Measurements from ENCODE around the gene EPN1. TPM values are rescaled to one million over a fixed set of nuclear protein-coding genes. Genes with fewer than 3 reads are reported as not detected.
A peak's percentile ranks its signal among the peaks of the same experiment; 100 is the strongest.

Gene EPN1
- total and polyA plus RNA-seq, 2 of the 13 experiments (the other 11 are each of a cell fraction or from before 2014, with no cell fraction given): 28.9 to 31.7 TPM

- no peak; the same call in 1 of the 2 replicates for TF ChIP-seq ZNF317 (CRISPR knock-in tag; IDR thresholded peaks at IDR 0.05)
- TF ChIP-seq CCDC6 (CRISPR knock-in tag; IDR thresholded peaks at IDR 0.05): no peak
- TF ChIP-seq SUZ12 (IDR thresholded peaks at IDR 0.05; ENCODE audit: low read depth, low read length): no peak
- peak; percentile 67; the same call in 1 of the 2 replicates for TF ChIP-seq FIP1L1 (IDR thresholded peaks at IDR 0.05; ENCODE audit: borderline replicate concordance, insufficient read depth, low read depth, low read length)
- peak; percentile 28; the same call in 1 of the 2 replicates for TF ChIP-seq CEBPG (CRISPR knock-in tag; IDR thresholded peaks at IDR 0.05)
- TF ChIP-seq ESRRA (CRISPR knock-in tag; IDR thresholded peaks at IDR 0.05; ENCODE audit: low read depth): 0 out of 2 replicates have a peak, but pooled peaks have one; percentile 44
- peak; percentile 50 for TF ChIP-seq POLR2AphosphoS5 (IDR thresholded peaks at IDR 0.05; ENCODE audit: low read depth, low read length)
- no peak for TF ChIP-seq NFATC3 (CRISPR knock-in tag; IDR thresholded peaks at IDR 0.05)
- TF ChIP-seq ZNF749 (CRISPR knock-in tag; IDR thresholded peaks at IDR 0.05; ENCODE audit: borderline replicate concordance): no peak
- TF ChIP-seq TRIM22 (IDR thresholded peaks at IDR 0.05): no peak
- no peak for TF ChIP-seq ATF5 (CRISPR knock-in tag; IDR thresholded peaks at IDR 0.05; ENCODE audit: low read depth)
- 0 out of 2 replicates have a peak, but pooled peaks have one; percentile 54 for TF ChIP-seq ZNF678 (CRISPR knock-in tag; IDR thresholded peaks at IDR 0.05)
- TF ChIP-seq NFE2 (CRISPR knock-in tag; IDR thresholded peaks at IDR 0.05): no peak
- TF ChIP-seq ELF3 (CRISPR knock-in tag; IDR thresholded peaks at IDR 0.05): peak; percentile 69; the same call in 1 of the 2 replicates
- peak; percentile 35; the same call in 1 of the 2 replicates for TF ChIP-seq ZBTB42 (CRISPR knock-in tag; IDR thresholded peaks at IDR 0.05)
- TF ChIP-seq ZNF367 (CRISPR knock-in tag; IDR thresholded peaks at IDR 0.05; ENCODE audit: borderline replicate concordance): no peak
- no peak for TF ChIP-seq CAMTA2 (CRISPR knock-in tag; IDR thresholded peaks at IDR 0.05; ENCODE audit: borderline replicate concordance)
- no peak for TF ChIP-seq NKX3-1 (CRISPR knock-in tag; IDR thresholded peaks at IDR 0.05)
- no peak for TF ChIP-seq JARID2 (CRISPR knock-in tag; IDR thresholded peaks at IDR 0.05; ENCODE audit: insufficient replicate concordance)
- TF ChIP-seq ZNF615 (CRISPR knock-in tag; IDR thresholded peaks at IDR 0.05; ENCODE audit: borderline replicate concordance): no peak
- TF ChIP-seq SOX13 (IDR thresholded peaks at IDR 0.05): no peak
- peak in 1 of 2 experiments; percentile 18; a peak in 1 of 4 replicates for TF ChIP-seq SOX13 (CRISPR knock-in tag; conservative IDR thresholded peaks at IDR 0.05 in 1 of 2, IDR thresholded peaks at IDR 0.05 in 1 of 2)
- TF ChIP-seq MAFG (CRISPR knock-in tag; IDR thresholded peaks at IDR 0.05): no peak
- TF ChIP-seq THAP11 (CRISPR knock-in tag; IDR thresholded peaks at IDR 0.05): peak; percentile 91
- no peak for TF ChIP-seq FUBP1 (CRISPR knock-in tag; IDR thresholded peaks at IDR 0.05; ENCODE audit: borderline replicate concordance)
- TF ChIP-seq ZNF432 (CRISPR knock-in tag; IDR thresholded peaks at IDR 0.05; ENCODE audit: borderline replicate concordance): no peak
- no peak for TF ChIP-seq ZKSCAN5 (CRISPR knock-in tag; IDR thresholded peaks at IDR 0.05)
- TF ChIP-seq ZSCAN31 (CRISPR knock-in tag; IDR thresholded peaks at IDR 0.05; ENCODE audit: low read depth): no peak
Measured at GRCh38 chr19:55653651-55654322, 21.2 kb upstream of the EPN1 start (continued).
